ENCODE results near the gene UNC13C. TPM values are rescaled to one million over a fixed set of nuclear protein-coding genes. Genes with fewer than 3 reads are reported as not detected.
A peak's percentile ranks its signal among the peaks of the same experiment; 100 is the strongest.

Gene UNC13C
- total RNA-seq, 1 donor from 2014 or later: not detected

GRCh38 chr15:54119051-54119450 lies 140.8 kb downstream of the UNC13C start:
- Mint-ChIP-seq H3K4me1 (ENCODE audit: unreplicated experiment) (no peaks in the 10 kb centered on the region), H3K4me3 (ENCODE audit: unreplicated experiment) (no peak overlapping the region), H3K27me3 (ENCODE audit: unreplicated experiment) (no peaks in the 10 kb centered on the region), H3K9me3 (ENCODE audit: unreplicated experiment) (peaks cover 24% of the 10 kb centered on the region), H3K36me3 (ENCODE audit: unreplicated experiment) (no peaks in the 10 kb centered on the region), H3K27ac (ENCODE audit: unreplicated experiment) (no peak overlapping the region)
- TF ChIP-seq CTCF (IDR thresholded peaks at IDR 0.05): no peak
- no peak for DNase-seq (ENCODE audit: extremely low spot score, unreplicated experiment)

- no peaks in the 10 kb centered on the region for H3K27me3 Mint-ChIP-seq (ENCODE audit: unreplicated experiment)
- DNase-seq (ENCODE audit: extremely low spot score, unreplicated experiment): no peak
- H3K9me3 Mint-ChIP-seq (ENCODE audit: unreplicated experiment): peaks cover 24% of the 10 kb centered on the region
- H3K4me1 Mint-ChIP-seq (ENCODE audit: unreplicated experiment): no peaks in the 10 kb centered on the region
- no peak overlapping the region for H3K27ac Mint-ChIP-seq (ENCODE audit: unreplicated experiment)
- no peak overlapping the region for H3K4me3 Mint-ChIP-seq (ENCODE audit: unreplicated experiment)
- no peaks in the 10 kb centered on the region for H3K36me3 Mint-ChIP-seq (ENCODE audit: unreplicated experiment)
- TF ChIP-seq CTCF (IDR thresholded peaks at IDR 0.05): no peak
These were observed 142.8 kb downstream of the UNC13C start for GRCh38 chr15:54120949-54121463.

- Mint-ChIP-seq H3K27me3 (ENCODE audit: unreplicated experiment) (no peaks in the 10 kb centered on the region), H3K36me3 (ENCODE audit: unreplicated experiment) (no peaks in the 10 kb centered on the region), H3K27ac (ENCODE audit: unreplicated experiment) (no peak overlapping the region), H3K9me3 (ENCODE audit: unreplicated experiment) (peaks cover 3% of the 10 kb centered on the region), H3K4me1 (ENCODE audit: unreplicated experiment) (no peaks in the 10 kb centered on the region), H3K4me3 (ENCODE audit: unreplicated experiment) (no peak overlapping the region)
- no peak for TF ChIP-seq CTCF (IDR thresholded peaks at IDR 0.05)
- DNase-seq (ENCODE audit: extremely low spot score, unreplicated experiment): no peak
These were observed 149.3 kb downstream of the UNC13C start for GRCh38 chr15:54127574-54127973.

GRCh38 chr15:54131410-54131809 lies 153.2 kb downstream of the UNC13C start:
- H3K36me3 Mint-ChIP-seq (ENCODE audit: unreplicated experiment): no peaks in the 10 kb centered on the region
- DNase-seq (ENCODE audit: extremely low spot score, unreplicated experiment): no peak

GRCh38 chr15:54149115-54149531 lies 170.9 kb downstream of the UNC13C start:
- Mint-ChIP-seq H3K27me3 (ENCODE audit: unreplicated experiment) (no peaks in the 10 kb centered on the region), H3K9me3 (ENCODE audit: unreplicated experiment) (peaks cover 5% of the 10 kb centered on the region), H3K4me3 (ENCODE audit: unreplicated experiment) (no peak overlapping the region), H3K4me1 (ENCODE audit: unreplicated experiment) (peaks cover 3% of the 10 kb centered on the region), H3K27ac (ENCODE audit: unreplicated experiment) (peak overlapping the region; percentile 23), H3K36me3 (ENCODE audit: unreplicated experiment) (no peaks in the 10 kb centered on the region)
- no peak for DNase-seq (ENCODE audit: extremely low spot score, unreplicated experiment)
- no peak for TF ChIP-seq CTCF (IDR thresholded peaks at IDR 0.05)

More at GRCh38 chr15:54131410-54131809, 153.2 kb downstream of the UNC13C start:
- Mint-ChIP-seq H3K4me1 (ENCODE audit: unreplicated experiment) (no peaks in the 10 kb centered on the region), H3K9me3 (ENCODE audit: unreplicated experiment) (peaks cover 7% of the 10 kb centered on the region), H3K27ac (ENCODE audit: unreplicated experiment) (no peak overlapping the region), H3K27me3 (ENCODE audit: unreplicated experiment) (no peaks in the 10 kb centered on the region), H3K4me3 (ENCODE audit: unreplicated experiment) (no peak overlapping the region)
- no peak for TF ChIP-seq CTCF (IDR thresholded peaks at IDR 0.05)

Data from osteocyte (in vitro differentiated cells).